Ascending aorta (tissue), 2 donors: ENCODE measurements around the gene WFDC6. TPM values are rescaled to one million over a fixed set of nuclear protein-coding genes. Genes with fewer than 3 reads are reported as not detected.

Source experiments
- DNase-seq, 2 donors: peaks; one replicate each; pipeline ENCODE4 v3.0.0-alpha.2; 2019; ENCODE audit warnings: low spot score in 2 of 2
- H3K27ac ChIP-seq, 2 donors: fragments of 200-600 bp; sonication (generic); one replicate each; pipeline ENCODE4 v1.5.1; 2016 to 2017; ENCODE audit warnings: mild to moderate bottlenecking in 1 of 2
- H3K27me3 ChIP-seq: fragments of 200-600 bp; sonication (generic); one replicate; pipeline ENCODE4 v1.5.1; 2017
- H3K36me3 ChIP-seq, 2 donors: fragments of 200-600 bp; sonication (generic); one replicate each; pipeline ENCODE4 v1.5.1; 2016
- H3K4me1 ChIP-seq, 2 donors: fragments of 200-600 bp; sonication (generic); one replicate each; pipeline ENCODE4 v1.5.1; 2016 to 2017; ENCODE audit warnings: mild to moderate bottlenecking in 1 of 2
- H3K4me3 ChIP-seq, 2 donors: fragments of 200-600 bp; sonication (generic); one replicate each; pipeline ENCODE4 v1.5.1; 2016 to 2017; ENCODE audit warnings: mild to moderate bottlenecking in 1 of 2
- H3K9me3 ChIP-seq, 2 donors: fragments of 200-600 bp; sonication (generic); one replicate each; pipeline ENCODE4 v1.5.1; 2016
- intact Hi-C: fragments of 100-400 bp; cut with DNase I; formaldehyde crosslinking; loops from one replicate; pipeline ENCODE4 v1.15.1; 2023
- total RNA-seq: library from RNA; depleted of rRNA; stranded (reverse); fragments of >200 nt; gene quantifications from one replicate; pipeline ENCODE4 v1.1.0, GENCODE V29; 2016
- TF ChIP-seq, protein P1 (sequence below), 3 experiments: fragments of 200-600 bp in 2 of 3; fragments of 450-650 bp in 1 of 3; sonication (generic) in 2 of 3; IDR thresholded peaks; one replicate each; pipeline ENCODE4 v1.5.1; 2016 to 2019; ENCODE audit warnings: antibody characterized with exemption in 3 of 3, mild to moderate bottlenecking in 1 of 3, moderate library complexity in 1 of 3

WFDC6 gene
- total RNA-seq, 1 donor from 2014 or later, result not detected

DNA sequence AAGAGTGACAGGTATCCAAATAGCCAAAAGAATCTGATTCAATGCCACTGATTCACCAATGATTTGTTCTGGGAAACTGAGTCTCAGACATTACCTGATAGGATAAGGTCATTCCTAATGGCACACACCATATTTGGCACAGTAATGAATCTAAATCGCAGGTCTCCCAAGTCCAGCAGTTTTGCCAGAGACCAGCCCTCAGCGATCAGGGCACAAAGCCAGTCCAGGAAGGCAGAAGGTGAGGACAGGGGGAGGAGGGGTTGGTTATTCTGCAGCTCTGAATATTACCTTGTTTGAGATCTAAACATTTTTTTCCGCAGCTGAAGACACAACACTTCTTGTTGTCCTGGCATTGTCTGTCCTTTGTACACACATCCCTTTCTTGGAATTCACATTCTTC lies 6.1 kb upstream of the WFDC6 start:
- no peak for DNase-seq
- H3K9me3 ChIP-seq, result no peaks in the 10 kb centered on the region
- TF ChIP-seq, protein P1, sequence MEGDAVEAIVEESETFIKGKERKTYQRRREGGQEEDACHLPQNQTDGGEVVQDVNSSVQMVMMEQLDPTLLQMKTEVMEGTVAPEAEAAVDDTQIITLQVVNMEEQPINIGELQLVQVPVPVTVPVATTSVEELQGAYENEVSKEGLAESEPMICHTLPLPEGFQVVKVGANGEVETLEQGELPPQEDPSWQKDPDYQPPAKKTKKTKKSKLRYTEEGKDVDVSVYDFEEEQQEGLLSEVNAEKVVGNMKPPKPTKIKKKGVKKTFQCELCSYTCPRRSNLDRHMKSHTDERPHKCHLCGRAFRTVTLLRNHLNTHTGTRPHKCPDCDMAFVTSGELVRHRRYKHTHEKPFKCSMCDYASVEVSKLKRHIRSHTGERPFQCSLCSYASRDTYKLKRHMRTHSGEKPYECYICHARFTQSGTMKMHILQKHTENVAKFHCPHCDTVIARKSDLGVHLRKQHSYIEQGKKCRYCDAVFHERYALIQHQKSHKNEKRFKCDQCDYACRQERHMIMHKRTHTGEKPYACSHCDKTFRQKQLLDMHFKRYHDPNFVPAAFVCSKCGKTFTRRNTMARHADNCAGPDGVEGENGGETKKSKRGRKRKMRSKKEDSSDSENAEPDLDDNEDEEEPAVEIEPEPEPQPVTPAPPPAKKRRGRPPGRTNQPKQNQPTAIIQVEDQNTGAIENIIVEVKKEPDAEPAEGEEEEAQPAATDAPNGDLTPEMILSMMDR (IDR thresholded peaks at IDR 0.05), result no peak
- no peak overlapping the region for H3K27ac ChIP-seq
- no peak overlapping the region for H3K4me3 ChIP-seq
- H3K4me1 ChIP-seq, result no peaks in the 10 kb centered on the region
- no peaks in the 10 kb centered on the region for H3K27me3 ChIP-seq
- intact Hi-C loops, result no loop called here
- no peaks in the 10 kb centered on the region for H3K36me3 ChIP-seq

DNA sequence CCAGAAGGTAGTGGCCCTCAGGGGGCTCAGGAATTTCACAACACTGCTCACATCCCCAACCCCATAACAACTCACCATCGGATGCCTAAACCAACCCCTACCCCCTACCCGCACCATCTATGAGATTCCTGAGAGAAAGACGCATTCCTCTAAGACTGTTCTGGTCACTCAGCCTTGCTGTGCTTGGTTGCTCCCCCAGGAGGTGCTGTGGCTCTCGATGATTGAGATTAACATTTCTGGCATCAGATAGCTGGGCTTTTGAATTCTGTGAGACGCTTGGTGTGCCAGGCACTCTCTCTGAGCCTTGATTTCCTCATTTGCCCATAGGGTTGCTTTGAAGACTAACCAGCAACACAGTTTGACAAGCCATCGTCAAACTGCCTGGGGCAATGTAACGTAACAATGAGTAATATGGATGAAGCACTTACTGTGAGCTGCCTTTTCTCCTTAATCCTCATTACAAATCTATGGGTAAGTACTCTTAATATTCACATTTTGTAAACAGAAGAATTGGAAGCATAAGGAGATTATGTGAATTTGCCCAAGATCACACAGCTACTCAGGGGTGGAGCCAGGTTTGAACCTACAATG lies 978 bp downstream of the WFDC6 start:
- no peaks in the 10 kb centered on the region for H3K36me3 ChIP-seq
- H3K9me3 ChIP-seq, result no peaks in the 10 kb centered on the region
- intact Hi-C loops, result no loop called here
- TF ChIP-seq, protein P1 (IDR thresholded peaks at IDR 0.05), result no peak
- H3K4me3 ChIP-seq, result no peak overlapping the region
- no peak overlapping the region for H3K27ac ChIP-seq
- DNase-seq, result no peak
- no peaks in the 10 kb centered on the region for H3K4me1 ChIP-seq
- H3K27me3 ChIP-seq, result no peaks in the 10 kb centered on the region

DNA sequence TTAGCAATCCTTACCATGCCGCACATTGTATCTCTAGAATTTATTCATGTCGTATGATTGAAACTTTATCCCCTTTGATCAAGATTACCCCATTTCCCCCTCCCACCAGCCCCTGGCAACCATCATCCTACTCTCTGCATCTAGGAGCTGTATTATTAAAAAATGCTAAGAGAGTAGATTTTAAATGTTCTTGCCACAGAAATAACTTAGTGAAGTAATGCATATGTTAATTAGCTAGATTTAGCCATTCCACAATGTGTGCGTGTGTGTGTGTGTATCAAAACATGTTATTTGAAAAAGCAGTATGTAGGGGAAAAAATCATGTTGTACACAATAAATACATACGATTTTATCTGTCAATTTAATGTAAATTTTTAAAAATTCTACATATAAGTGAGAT lies 12.0 kb downstream of the WFDC6 start:
- TF ChIP-seq, protein P1 (IDR thresholded peaks at IDR 0.05), result no peak
- intact Hi-C loops, result no loop called here
- Histone ChIP-seq H3K4me3 (no peak overlapping the region), H3K27ac (no peak overlapping the region), H3K4me1 (no peaks in the 10 kb centered on the region), H3K27me3 (no peaks in the 10 kb centered on the region), H3K9me3 (no peaks in the 10 kb centered on the region), H3K36me3 (no peaks in the 10 kb centered on the region)
- no peak for DNase-seq

DNA sequence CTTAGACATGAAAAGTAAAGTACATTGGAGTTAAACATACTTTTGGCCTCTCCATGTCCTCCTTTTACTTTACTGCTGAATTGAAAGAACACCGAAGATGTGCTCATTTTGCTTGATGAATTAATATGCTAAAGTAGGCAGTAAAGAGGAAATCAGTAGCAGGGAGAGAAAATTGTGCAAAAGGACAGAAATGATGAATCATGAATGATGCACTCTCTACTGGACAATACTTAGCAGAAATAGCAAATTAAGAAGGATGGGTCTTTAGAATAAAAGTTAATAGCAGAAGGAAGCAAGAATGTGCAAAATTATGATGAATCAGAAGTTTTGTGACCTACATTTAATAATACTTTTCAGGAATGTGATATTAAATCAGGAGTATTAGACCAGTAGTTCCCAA lies 15.5 kb downstream of the WFDC6 start:
- no peaks in the 10 kb centered on the region for H3K4me1 ChIP-seq
- intact Hi-C loops, result no loop called here
- H3K4me3 ChIP-seq, result no peak overlapping the region
- no peak for DNase-seq
- H3K36me3 ChIP-seq, result no peaks in the 10 kb centered on the region
- H3K27ac ChIP-seq, result no peak overlapping the region
- no peaks in the 10 kb centered on the region for H3K9me3 ChIP-seq
- H3K27me3 ChIP-seq, result no peaks in the 10 kb centered on the region
- TF ChIP-seq, protein P1 (IDR thresholded peaks at IDR 0.05), result no peak

DNA sequence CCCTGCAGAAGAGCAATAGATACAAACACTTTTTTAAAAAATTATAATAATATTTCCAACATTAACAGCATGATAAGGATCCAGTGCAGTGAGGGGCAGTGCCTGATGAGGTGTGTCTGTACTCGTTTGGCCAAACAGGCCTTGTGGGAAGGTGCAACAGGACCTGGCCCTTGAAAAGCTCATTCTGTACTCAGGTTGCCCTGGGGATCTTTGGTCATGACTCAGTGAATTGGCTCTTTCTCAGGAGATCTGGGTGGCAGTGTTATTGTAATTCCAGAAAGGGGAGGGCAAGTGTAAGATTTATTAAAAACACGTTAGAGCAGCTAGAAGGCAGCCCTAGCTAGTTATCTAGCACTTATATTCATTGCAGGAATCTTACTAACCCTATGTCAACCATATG lies 21.0 kb downstream of the WFDC6 start:
- no peak for DNase-seq
- H3K27ac ChIP-seq, result no peak overlapping the region
- TF ChIP-seq, protein P1 (IDR thresholded peaks at IDR 0.05), result no peak
- no peak overlapping the region for H3K4me3 ChIP-seq
- H3K36me3 ChIP-seq, result no peaks in the 10 kb centered on the region
- H3K9me3 ChIP-seq, result no peaks in the 10 kb centered on the region
- no peaks in the 10 kb centered on the region for H3K4me1 ChIP-seq
- H3K27me3 ChIP-seq, result no peaks in the 10 kb centered on the region
- intact Hi-C loops, result no loop called here
